ENCODE data around the gene MYCBP2.

DNA sequence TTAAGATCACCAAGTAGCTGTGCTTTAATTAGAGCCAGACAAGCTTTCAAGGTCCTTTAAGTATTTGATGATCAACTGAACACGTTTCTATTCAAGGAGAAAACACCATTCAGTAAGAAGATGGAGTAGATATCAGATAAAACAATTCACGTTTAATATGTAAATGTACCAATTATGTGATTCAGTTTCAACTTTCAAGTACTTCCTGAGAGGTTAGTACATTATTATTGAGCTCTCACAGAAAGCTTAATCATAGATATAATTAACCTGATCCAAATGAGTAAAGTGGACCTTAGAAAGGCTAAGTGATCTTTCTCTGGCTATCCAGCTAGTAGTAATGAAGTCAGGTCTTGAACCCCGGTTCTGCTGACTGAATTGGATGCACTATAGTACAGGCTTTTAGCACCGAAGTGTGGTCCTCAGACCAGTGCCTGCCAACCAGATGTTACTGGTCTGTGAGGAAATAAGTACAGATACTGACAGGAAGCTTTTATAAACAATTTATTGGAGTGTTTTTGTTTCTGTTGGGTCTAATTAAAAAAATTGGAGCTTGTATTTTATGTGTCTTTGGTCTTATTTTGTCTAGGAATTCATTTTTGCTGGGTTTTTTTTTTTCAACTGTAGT, 324.8 kb downstream of the MYCBP2 start:
- TF ChIP-seq, protein P1, sequence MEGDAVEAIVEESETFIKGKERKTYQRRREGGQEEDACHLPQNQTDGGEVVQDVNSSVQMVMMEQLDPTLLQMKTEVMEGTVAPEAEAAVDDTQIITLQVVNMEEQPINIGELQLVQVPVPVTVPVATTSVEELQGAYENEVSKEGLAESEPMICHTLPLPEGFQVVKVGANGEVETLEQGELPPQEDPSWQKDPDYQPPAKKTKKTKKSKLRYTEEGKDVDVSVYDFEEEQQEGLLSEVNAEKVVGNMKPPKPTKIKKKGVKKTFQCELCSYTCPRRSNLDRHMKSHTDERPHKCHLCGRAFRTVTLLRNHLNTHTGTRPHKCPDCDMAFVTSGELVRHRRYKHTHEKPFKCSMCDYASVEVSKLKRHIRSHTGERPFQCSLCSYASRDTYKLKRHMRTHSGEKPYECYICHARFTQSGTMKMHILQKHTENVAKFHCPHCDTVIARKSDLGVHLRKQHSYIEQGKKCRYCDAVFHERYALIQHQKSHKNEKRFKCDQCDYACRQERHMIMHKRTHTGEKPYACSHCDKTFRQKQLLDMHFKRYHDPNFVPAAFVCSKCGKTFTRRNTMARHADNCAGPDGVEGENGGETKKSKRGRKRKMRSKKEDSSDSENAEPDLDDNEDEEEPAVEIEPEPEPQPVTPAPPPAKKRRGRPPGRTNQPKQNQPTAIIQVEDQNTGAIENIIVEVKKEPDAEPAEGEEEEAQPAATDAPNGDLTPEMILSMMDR (IDR thresholded peaks at IDR 0.05) = no peak
- no peak for TF ChIP-seq POLR2A (IDR thresholded peaks at IDR 0.05)
